H1 (cell line): Measurements from ENCODE around the gene FAM83B. TPM values are rescaled to one million over a fixed set of nuclear protein-coding genes. Genes with fewer than 3 reads are reported as not detected.

Experiments
- CTCF ChIA-PET: fragments of 300-600 bp; sonication (Branson Sonifier 250); formaldehyde crosslinking; loops from one replicate; lab custom pipeline; 2021; ENCODE audit not compliant: partially characterized antibody; lab: Charles Lee
- POLR2A ChIA-PET: fragments of 300-600 bp; sonication (Branson Sonifier 250); formaldehyde crosslinking; loops from one replicate; lab custom pipeline; 2021; ENCODE audit warnings: inconsistent platforms; ENCODE audit not compliant: partially characterized antibody; lab: Charles Lee
- DNase-seq, 2 experiments: peaks; one replicate each; pipeline versions ENCODE4 v3.0.0 to v3.0.0-alpha.2; 2010 to 2022; ENCODE audit warnings: low spot score in 2 of 2, low read depth in 1 of 2, mixed read lengths in 1 of 2
- FAIRE-seq: peaks from 2 replicates; lab custom pipeline; 2011; peaks lifted over from hg19 to GRCh38; lab: Jason Lieb, UNC
- H2AFZ ChIP-seq: 2 replicates; pipeline ENCODE4 v1.8.1; 2012; ENCODE audit warnings: low read length, inconsistent platforms
- H2AK5ac ChIP-seq: 2 replicates; pipeline ENCODE4 v1.6.1; 2013; ENCODE audit warnings: low read depth, low read length
- H2BK120ac ChIP-seq: replicated peaks from 2 replicates; pipeline ENCODE3; 2013; ENCODE audit warnings: low read depth, low read length, inconsistent platforms
- H2BK12ac ChIP-seq: 2 replicates; pipeline ENCODE4 v1.6.1; 2013; ENCODE audit warnings: low read depth, low read length
- H2BK15ac ChIP-seq: 2 replicates; pipeline ENCODE4 v1.6.1; 2013; ENCODE audit warnings: low read length
- H2BK20ac ChIP-seq: 2 replicates; pipeline ENCODE4 v1.6.1; 2013; ENCODE audit warnings: low read length
- H2BK5ac ChIP-seq: 2 replicates; pipeline ENCODE4 v1.6.1; 2013; ENCODE audit warnings: low read depth, low read length
- H3K14ac ChIP-seq: 2 replicates; pipeline ENCODE4 v1.6.1; 2013; ENCODE audit warnings: inconsistent platforms; ENCODE audit not compliant: insufficient read length
- H3K18ac ChIP-seq: 2 replicates; pipeline ENCODE4 v1.6.1; 2013; ENCODE audit warnings: low read length; ENCODE audit errors: extremely low read depth
- H3K23ac ChIP-seq: 2 replicates; pipeline ENCODE4 v1.6.1; 2013; ENCODE audit warnings: inconsistent platforms; ENCODE audit not compliant: insufficient read length
- H3K23me2 ChIP-seq: 2 replicates; pipeline ENCODE4 v1.6.1; 2013; ENCODE audit warnings: low read depth, low read length
- H3K27ac ChIP-seq: 2 replicates; pipeline ENCODE4 v1.6.1; 2011; ENCODE audit warnings: low read depth, low read length, inconsistent platforms
- H3K27me3 ChIP-seq, 4 experiments: replicated peaks in 1 of 4; 1 replicate in 1 of 4; 2 replicates in 3 of 4; pipeline versions ENCODE4 v1.6.1 to v1.8.1; 2011 to 2013; ENCODE audit warnings: low read length in 3 of 4, mild to moderate bottlenecking in 3 of 4, inconsistent platforms in 2 of 4, mixed read lengths in 2 of 4, moderate library complexity in 1 of 4; ENCODE audit not compliant: control insufficient read depth in 3 of 4, insufficient read depth in 3 of 4; ENCODE audit errors: extremely low read depth in 1 of 4
- H3K36me3 ChIP-seq, 4 experiments: 2 replicates each; pipeline versions ENCODE4 v1.6.1 to v1.8.1; 2011 to 2013; ENCODE audit warnings: mild to moderate bottlenecking in 4 of 4, low read length in 3 of 4, moderate library complexity in 2 of 4, control low read depth in 1 of 4, inconsistent platforms in 1 of 4; ENCODE audit not compliant: insufficient read depth in 4 of 4, control insufficient read depth in 2 of 4
- H3K4ac ChIP-seq: replicated peaks from 2 replicates; pipeline ENCODE3; 2013; ENCODE audit warnings: low read length, low read depth, mixed read lengths, inconsistent platforms; ENCODE audit not compliant: insufficient read length
- H3K4me1 ChIP-seq, 4 experiments: replicated peaks in 1 of 4; 1 replicate in 1 of 4; 2 replicates in 3 of 4; pipeline versions ENCODE4 v1.6.1 to v1.8.1; 2011 to 2013; ENCODE audit warnings: low read length in 3 of 4, inconsistent platforms in 2 of 4, mixed read lengths in 1 of 4; ENCODE audit not compliant: insufficient read depth in 4 of 4, control insufficient read depth in 3 of 4
- H3K4me2 ChIP-seq, 2 experiments: 2 replicates each; pipeline versions ENCODE4 v1.6.1 to v1.8.1; 2011 to 2013; ENCODE audit warnings: low read depth in 2 of 2, low read length in 2 of 2, control low read depth in 1 of 2, inconsistent platforms in 1 of 2, mild to moderate bottlenecking in 1 of 2; ENCODE audit not compliant: insufficient read depth in 1 of 2
- H3K4me3 ChIP-seq, 4 experiments: fragments of 200-600, 300-600 bp in 1 of 4; sonication (generic), shearing (Covaris generic), sonication (Bioruptor Twin) in 1 of 4; 2 replicates each; pipeline versions ENCODE4 v1.5.1 to v1.8.1; 2011 to 2016; ENCODE audit warnings: low read length in 4 of 4, low read depth in 3 of 4, control low read depth in 2 of 4, inconsistent platforms in 2 of 4, mild to moderate bottlenecking in 2 of 4, mixed read lengths in 1 of 4, moderate library complexity in 1 of 4; ENCODE audit not compliant: insufficient read depth in 2 of 4; ENCODE audit errors: extremely low read depth in 1 of 4
- H3K56ac ChIP-seq: replicated peaks from 2 replicates; pipeline ENCODE3; 2013; ENCODE audit warnings: low read depth, mild to moderate bottlenecking, mixed read lengths, low read length, inconsistent platforms; ENCODE audit not compliant: insufficient read length
- H3K79me1 ChIP-seq: 2 replicates; pipeline ENCODE4 v1.6.1; 2013; ENCODE audit warnings: low read depth, low read length, control low read depth
- H3K79me2 ChIP-seq, 2 experiments: 2 replicates each; pipeline versions ENCODE4 v1.6.1 to v1.8.1; 2012 to 2013; ENCODE audit warnings: low read length in 2 of 2, mild to moderate bottlenecking in 2 of 2, inconsistent platforms in 1 of 2; ENCODE audit not compliant: insufficient read depth in 2 of 2, control insufficient read depth in 1 of 2
- H3K9ac ChIP-seq, 4 experiments: replicated peaks in 1 of 4; 1 replicate in 1 of 4; 2 replicates in 3 of 4; pipeline versions ENCODE4 v1.6.1 to v1.8.1; 2011 to 2013; ENCODE audit warnings: low read depth in 3 of 4, low read length in 3 of 4, control low read depth in 2 of 4, mild to moderate bottlenecking in 2 of 4, moderate library complexity in 2 of 4, inconsistent platforms in 1 of 4; ENCODE audit errors: extremely low read depth in 1 of 4
- H3K9me3 ChIP-seq, 2 experiments: 2 replicates each; pipeline versions ENCODE4 v1.6.1 to v1.8.1; 2012 to 2013; ENCODE audit warnings: mild to moderate bottlenecking in 2 of 2, moderate library complexity in 2 of 2, control low read depth in 1 of 2, inconsistent platforms in 1 of 2, low read depth in 1 of 2, low read length in 1 of 2, mixed read lengths in 1 of 2; ENCODE audit not compliant: insufficient read depth in 2 of 2
- H4K20me1 ChIP-seq, 2 experiments: replicated peaks in 1 of 2; 2 replicates each; pipeline versions ENCODE3 to v1.8.1; 2011 to 2013; ENCODE audit warnings: inconsistent platforms in 2 of 2, low read length in 2 of 2, mild to moderate bottlenecking in 1 of 2; ENCODE audit not compliant: insufficient read depth in 2 of 2, control insufficient read depth in 1 of 2
- H4K5ac ChIP-seq: 2 replicates; pipeline ENCODE4 v1.6.1; 2013; ENCODE audit warnings: low read length, low read depth, mixed read lengths, inconsistent platforms; ENCODE audit not compliant: insufficient read length
- H4K8ac ChIP-seq: 2 replicates; pipeline ENCODE4 v1.8.0; 2013; ENCODE audit warnings: mild to moderate bottlenecking, moderate library complexity, low read length, inconsistent platforms; ENCODE audit not compliant: insufficient read depth; ENCODE audit errors: extremely low read depth
- H4K91ac ChIP-seq: replicated peaks from 2 replicates; pipeline ENCODE3; 2013; ENCODE audit warnings: low read length, mixed read lengths, inconsistent platforms; ENCODE audit not compliant: insufficient read length
- BACH1 ChIP-seq: IDR thresholded peaks from 2 replicates; pipeline ENCODE4 v1.6.1; 2012; ENCODE audit warnings: low read length, improper control_type of control experiment
- BCL11A ChIP-seq, 2 experiments: IDR thresholded peaks; one replicate each; pipeline ENCODE4 v1.6.1; 2011; ENCODE audit warnings: low read depth in 2 of 2, low read length in 2 of 2, mild to moderate bottlenecking in 2 of 2
- CBX5 ChIP-seq: fragments of 300-800, 300-1000 bp; sonication (generic); IDR thresholded peaks from 2 replicates; pipeline ENCODE4 v1.7.1; 2016; ENCODE audit warnings: antibody characterized with exemption, low read length, low read depth
- GABPA ChIP-seq: IDR thresholded peaks from 2 replicates; pipeline ENCODE4 v1.6.1; 2011; ENCODE audit warnings: mild to moderate bottlenecking, low read length, moderate library complexity, borderline replicate concordance; ENCODE audit not compliant: insufficient read depth
- HDAC2 ChIP-seq, 2 experiments: fragments of 300-600 bp in 1 of 2; sonication (generic) in 1 of 2; IDR thresholded peaks; 2 replicates each; pipeline ENCODE4 v1.6.1; 2011 to 2012; ENCODE audit warnings: low read depth in 2 of 2, low read length in 2 of 2, mild to moderate bottlenecking in 2 of 2, moderate library complexity in 2 of 2, borderline replicate concordance in 1 of 2, inconsistent platforms in 1 of 2
- HDAC6 ChIP-seq: IDR thresholded peaks from one replicate; pipeline ENCODE4 v1.7.1; 2012; ENCODE audit warnings: low read depth, mild to moderate bottlenecking, inconsistent platforms, low read length, moderate library complexity
- JUND ChIP-seq: IDR thresholded peaks from 2 replicates; pipeline ENCODE4 v1.6.1; 2011; ENCODE audit warnings: mild to moderate bottlenecking, improper control_type of control experiment, low read length
- SIRT6 ChIP-seq: IDR thresholded peaks from one replicate; pipeline ENCODE4 v1.7.1; 2012; ENCODE audit warnings: low read length, inconsistent platforms
- SRF ChIP-seq: IDR thresholded peaks from 2 replicates; pipeline ENCODE4 v1.6.1; 2011; ENCODE audit warnings: mild to moderate bottlenecking, low read depth, low read length, moderate library complexity
- TAF1 ChIP-seq: IDR thresholded peaks from 2 replicates; pipeline ENCODE4 v1.6.1; 2011; ENCODE audit warnings: mild to moderate bottlenecking, low read depth, low read length
- TEAD4 ChIP-seq: IDR thresholded peaks from 2 replicates; pipeline ENCODE4 v1.6.1; 2012; ENCODE audit warnings: low read depth, low read length, inconsistent platforms, mixed read lengths
- polyA plus RNA-seq, 7 experiments: library from polyadenylated mRNA; depleted of rRNA in 3 of 7; stranded (reverse) in 5 of 7; unstranded in 2 of 7; fragments of >200 nt in 5 of 7; fragments of 200-250 nt in 2 of 7; gene quantifications; 1 replicate in 5 of 7; 2 replicates in 1 of 7; 4 replicates in 1 of 7; pipeline versions ENCODE4 v1.2.1 to v1.2.3, GENCODE V29; 2011 to 2013; ENCODE audit warnings: missing spikeins in 2 of 7, mixed read lengths in 2 of 7
- total RNA-seq: library from RNA; stranded (reverse); fragmentation: NEBNext Ultra II Directional; extraction: Animal tissue kit (Norgen Biotek cat#: 25700); gene quantifications from 2 replicates; pipeline ENCODE4 v1.2.1, GENCODE V29; 2021

Gene FAM83B
- total and polyA plus RNA-seq, 2 of the 8 experiments (the other 6 are each of a cell fraction or from before 2014, with no cell fraction given), result 0.71 to 5.7 TPM

DNA sequence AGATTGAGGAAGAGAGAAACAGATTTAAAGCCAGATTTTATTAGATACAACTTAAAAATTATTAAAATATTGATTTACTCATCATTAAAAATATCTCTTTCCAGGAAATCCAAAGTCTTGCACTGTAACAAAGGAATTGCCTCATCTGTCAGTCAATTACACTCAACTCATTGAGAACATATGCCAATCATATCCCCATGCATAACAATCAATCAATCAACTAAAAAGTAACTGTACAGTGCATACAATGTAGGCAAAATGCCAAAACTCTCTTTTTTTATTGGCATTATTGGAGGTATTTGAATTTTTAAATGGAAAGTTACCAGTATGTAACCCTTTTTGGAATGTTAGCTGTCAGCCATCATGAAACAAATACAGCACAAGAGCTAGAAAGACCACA, 45.3 kb upstream of the FAM83B start:
- H2BK20ac ChIP-seq, result no peak overlapping the region
- H4K5ac ChIP-seq, result no peak overlapping the region
- H4K20me1 ChIP-seq, result no peaks in the 10 kb centered on the region
- no peak overlapping the region for H2BK12ac ChIP-seq
- no peak for FAIRE-seq
- H3K4me2 ChIP-seq, result no peak overlapping the region
- H3K4me3 ChIP-seq, result no peak overlapping the region
- H3K18ac ChIP-seq, result no peak overlapping the region
- H3K27ac ChIP-seq, result no peak overlapping the region
- no peak overlapping the region for H2BK120ac ChIP-seq
- H2BK5ac ChIP-seq, result no peak overlapping the region
- no peak overlapping the region for H3K4ac ChIP-seq
- no peak overlapping the region for H3K56ac ChIP-seq
- H2BK15ac ChIP-seq, result no peak overlapping the region
- H3K9ac ChIP-seq, result no peak overlapping the region
- no peak overlapping the region for H3K23ac ChIP-seq
- H3K9me3 ChIP-seq, result peaks cover 4 to 6% of the 10 kb centered on the region in 2 experiments; a peak in 2 of 4 replicates
- H3K36me3 ChIP-seq, result no peaks in the 10 kb centered on the region
- CTCF ChIA-PET, result no interaction called here
- H2AFZ ChIP-seq, result no peak overlapping the region
- no peak overlapping the region for H3K14ac ChIP-seq
- POLR2A ChIA-PET, result no interaction called here
- no peak overlapping the region for H4K91ac ChIP-seq
- no peaks in the 10 kb centered on the region for H3K79me2 ChIP-seq
- no peak for DNase-seq
- H3K79me1 ChIP-seq, result no peaks in the 10 kb centered on the region
- H3K23me2 ChIP-seq, result no peaks in the 10 kb centered on the region
- no peak overlapping the region for H2AK5ac ChIP-seq
- no peak overlapping the region for H4K8ac ChIP-seq
- peaks cover 0 to 10% (median 6%) of the 10 kb centered on the region in 4 experiments; a peak in 4 of 7 replicates for H3K4me1 ChIP-seq
- no peaks in the 10 kb centered on the region for H3K27me3 ChIP-seq
- no peak for TF ChIP-seq BACH1
- TF ChIP-seq CBX5, result no peak
- TF ChIP-seq TAF1, result no peak
- TF ChIP-seq BCL11A (IDR thresholded peaks at IDR 0.05; ENCODE audit: low read depth in 2 of 2, low read length in 2 of 2), result no peak
- TF ChIP-seq TEAD4, result no peak
- TF ChIP-seq JUND, result no peak
- no peak for TF ChIP-seq GABPA
- TF ChIP-seq HDAC6, result no peak
- TF ChIP-seq HDAC2 (IDR thresholded peaks at IDR 0.05; ENCODE audit: borderline replicate concordance in 1 of 2, low read depth in 2 of 2, low read length in 2 of 2), result no peak
- TF ChIP-seq SRF, result no peak
- TF ChIP-seq SIRT6, result no peak
